HFF-Myc (cell line): Measurements from ENCODE around the gene CRYBA2.

Experiments used
- DNase-seq: peaks from one replicate; pipeline ENCODE4 v3.0.0-alpha.2; 2011; ENCODE audit warnings: low read depth; ENCODE audit errors: extremely low read depth
- H3K4me3 ChIP-seq: replicated peaks from 2 replicates; pipeline ENCODE4 v1.5.1; 2011; ENCODE audit warnings: low read depth, mild to moderate bottlenecking, control low read depth, low read length
- TF ChIP-seq, protein P1 (sequence below): IDR thresholded peaks from 2 replicates; pipeline ENCODE4 v1.5.1; 2012; ENCODE audit warnings: mild to moderate bottlenecking, low read depth, low read length, control low read depth; ENCODE audit errors: missing control alignments

CRYBA2 gene

DNA sequence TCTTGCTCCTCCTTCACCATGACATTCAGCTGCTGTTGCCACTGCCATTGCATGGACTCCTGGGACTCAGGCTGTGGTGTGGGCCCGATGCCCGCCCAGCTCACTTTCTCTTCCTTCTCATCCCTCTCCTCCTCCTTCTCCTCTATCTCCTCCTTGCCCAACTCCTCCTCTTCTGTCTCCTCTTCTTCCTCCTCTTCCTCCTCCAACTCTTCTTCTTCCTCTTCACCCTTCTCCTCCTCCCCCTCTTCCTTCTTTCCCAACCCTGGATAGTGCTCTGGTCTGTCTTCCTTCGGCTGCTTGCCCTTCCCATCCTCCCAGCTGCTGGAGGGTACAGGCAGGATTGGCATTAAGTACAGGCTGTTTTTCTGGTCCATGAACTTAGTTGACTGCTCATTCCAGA, 10.8 kb upstream of the CRYBA2 start:
- DNase-seq, result no peak
- TF ChIP-seq, protein P1, sequence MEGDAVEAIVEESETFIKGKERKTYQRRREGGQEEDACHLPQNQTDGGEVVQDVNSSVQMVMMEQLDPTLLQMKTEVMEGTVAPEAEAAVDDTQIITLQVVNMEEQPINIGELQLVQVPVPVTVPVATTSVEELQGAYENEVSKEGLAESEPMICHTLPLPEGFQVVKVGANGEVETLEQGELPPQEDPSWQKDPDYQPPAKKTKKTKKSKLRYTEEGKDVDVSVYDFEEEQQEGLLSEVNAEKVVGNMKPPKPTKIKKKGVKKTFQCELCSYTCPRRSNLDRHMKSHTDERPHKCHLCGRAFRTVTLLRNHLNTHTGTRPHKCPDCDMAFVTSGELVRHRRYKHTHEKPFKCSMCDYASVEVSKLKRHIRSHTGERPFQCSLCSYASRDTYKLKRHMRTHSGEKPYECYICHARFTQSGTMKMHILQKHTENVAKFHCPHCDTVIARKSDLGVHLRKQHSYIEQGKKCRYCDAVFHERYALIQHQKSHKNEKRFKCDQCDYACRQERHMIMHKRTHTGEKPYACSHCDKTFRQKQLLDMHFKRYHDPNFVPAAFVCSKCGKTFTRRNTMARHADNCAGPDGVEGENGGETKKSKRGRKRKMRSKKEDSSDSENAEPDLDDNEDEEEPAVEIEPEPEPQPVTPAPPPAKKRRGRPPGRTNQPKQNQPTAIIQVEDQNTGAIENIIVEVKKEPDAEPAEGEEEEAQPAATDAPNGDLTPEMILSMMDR, result no peak
- no peak overlapping the region for H3K4me3 ChIP-seq

DNA sequence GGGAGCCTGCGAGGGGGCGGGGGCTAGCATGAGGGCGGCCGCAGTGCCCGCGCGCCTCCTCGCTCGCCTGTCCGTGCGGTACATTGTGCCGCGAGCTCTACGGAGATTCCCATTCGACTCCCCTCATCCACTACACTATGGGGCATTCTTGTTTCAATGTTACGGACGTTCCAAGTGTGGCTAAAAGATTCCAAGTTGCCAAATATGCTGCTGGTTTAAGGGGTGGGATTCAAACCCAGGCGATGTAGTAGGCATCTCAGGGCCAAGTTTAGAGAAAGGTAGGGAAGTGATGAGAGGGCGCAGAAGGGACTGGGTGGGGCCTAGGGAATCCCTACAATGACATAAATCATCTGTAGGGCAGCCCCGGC, 10.0 kb upstream of the CRYBA2 start:
- no peak for DNase-seq
- H3K4me3 ChIP-seq, result no peak overlapping the region
- TF ChIP-seq, protein P1, result peak; percentile 47

DNA sequence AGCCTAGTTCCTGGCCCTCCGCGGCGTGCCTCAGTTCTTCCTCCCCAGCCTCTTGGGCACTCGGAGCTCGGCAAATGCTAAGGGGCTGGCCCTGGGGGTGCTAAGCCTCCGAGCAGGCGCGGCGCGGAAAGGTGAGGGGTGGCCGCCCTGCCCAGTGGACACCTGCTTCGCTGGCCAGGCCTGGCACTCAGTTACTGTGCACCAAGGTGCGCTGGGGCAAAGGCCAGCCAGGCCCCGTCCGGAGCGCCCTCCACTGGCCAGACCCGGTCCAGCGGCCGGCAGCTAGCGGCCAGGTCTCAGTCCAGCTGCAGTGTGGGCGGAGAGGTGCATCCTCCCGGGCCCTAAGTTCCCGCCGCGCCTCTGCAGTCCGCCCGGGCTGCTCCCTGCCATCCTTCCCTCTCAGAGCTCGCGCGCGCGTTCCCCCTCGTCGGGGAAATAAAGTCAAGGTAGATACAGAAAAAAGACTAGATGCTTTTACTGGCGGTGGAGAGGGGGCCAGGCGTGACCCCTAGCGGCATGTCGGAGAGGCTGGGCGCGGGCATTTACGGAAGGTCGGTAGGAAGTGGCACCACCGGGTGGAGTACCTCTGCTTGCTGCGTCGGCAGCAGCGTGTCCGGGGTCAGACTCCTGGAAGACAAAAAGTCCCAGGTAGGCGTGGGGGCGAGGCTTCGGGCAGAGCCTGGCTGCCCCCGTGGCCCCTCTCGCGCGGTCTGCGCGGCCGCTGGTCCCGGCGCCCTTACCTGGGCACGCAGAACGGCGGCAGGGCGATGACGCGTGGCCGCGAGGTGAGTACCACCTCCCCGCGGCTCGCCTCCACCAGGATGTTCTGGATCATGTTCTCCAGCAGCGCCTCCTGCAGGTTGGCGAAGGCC, 9.4 kb upstream of the CRYBA2 start:
- DNase-seq, result no peak
- H3K4me3 ChIP-seq, result no peak overlapping the region
- TF ChIP-seq, protein P1, result peak; percentile 32

- TF ChIP-seq, protein P1, result no peak
- H3K4me3 ChIP-seq, result no peak overlapping the region
- no peak for DNase-seq
Observed at GRCh38 chr2:219001577-219002394, 8.6 kb upstream of the CRYBA2 start.

DNA sequence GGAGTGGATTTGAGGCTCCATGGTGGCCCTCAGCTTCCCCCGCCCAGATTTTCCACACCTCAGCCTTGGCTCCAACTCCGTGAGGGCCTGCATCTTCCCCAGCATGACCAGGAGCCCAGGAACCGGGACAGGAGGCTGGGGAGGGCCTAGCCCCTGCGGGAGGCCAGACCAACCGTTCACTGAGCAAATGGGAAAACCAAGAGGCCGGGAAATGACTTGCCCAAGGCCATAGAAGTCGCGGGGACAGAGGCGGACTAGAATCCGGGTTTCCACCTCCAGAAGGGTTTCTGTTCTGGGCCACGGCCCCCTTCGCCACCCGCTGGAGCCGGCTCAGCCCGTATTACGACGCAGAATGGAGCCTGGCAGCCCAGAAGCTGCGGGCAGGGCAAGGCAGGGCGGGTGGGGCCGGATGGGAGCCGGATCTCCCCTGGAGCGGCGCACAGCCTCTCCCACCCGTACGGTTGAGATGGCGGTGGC, 7.9 kb upstream of the CRYBA2 start:
- no peak overlapping the region for H3K4me3 ChIP-seq
- no peak for DNase-seq
- TF ChIP-seq, protein P1, result no peak

GRCh38 chr2:219000569-219000960, 7.3 kb upstream of the CRYBA2 start:
- no peak for DNase-seq
- no peak overlapping the region for H3K4me3 ChIP-seq
- TF ChIP-seq, protein P1, result no peak
